CD4-positive, alpha-beta T cell treated with Interferon gamma for 1 hour (primary cell): ENCODE data around the gene LAG3.

Source experiments
- DNase-seq: peaks from one replicate; pipeline ENCODE4 v3.0.0-alpha.2; 2020

The LAG3 gene

GRCh38 chr12:6772726-6773589 lies 638 bp downstream of the LAG3 start:
- no peak for DNase-seq

- DNase-seq: no peak
These were observed 1.5 kb downstream of the LAG3 start for GRCh38 chr12:6773590-6774351.

GRCh38 chr12:6774499-6775062 lies 2.3 kb downstream of the LAG3 start:
- peak; percentile 57 for DNase-seq

- DNase-seq: no peak
These were observed 3.2 kb downstream of the LAG3 start for GRCh38 chr12:6775185-6776174.

GRCh38 chr12:6777386-6777785 lies 5.1 kb downstream of the LAG3 start:
- DNase-seq: no peak

GRCh38 chr12:6778217-6778573 lies 5.9 kb downstream of the LAG3 start:
- DNase-seq: no peak

- peak; percentile 84 for DNase-seq
These were observed 6.5 kb downstream of the LAG3 start for GRCh38 chr12:6778574-6779550.

GRCh38 chr12:6779708-6780432 lies 7.5 kb downstream of the LAG3 start:
- no peak for DNase-seq

- DNase-seq: no peak
These were observed 8.3 kb downstream of the LAG3 start for GRCh38 chr12:6780573-6780972.

GRCh38 chr12:6782119-6782518 lies 9.8 kb downstream of the LAG3 start:
- no peak for DNase-seq

- DNase-seq: no peak
These were observed 10.7 kb downstream of the LAG3 start for GRCh38 chr12:6782850-6783566.

GRCh38 chr12:6783828-6784227 lies 11.5 kb downstream of the LAG3 start:
- no peak for DNase-seq

GRCh38 chr12:6784296-6784695 lies 12.0 kb downstream of the LAG3 start:
- DNase-seq: no peak

GRCh38 chr12:6784761-6785160 lies 12.4 kb downstream of the LAG3 start:
- no peak for DNase-seq

GRCh38 chr12:6786416-6787094 lies 14.2 kb downstream of the LAG3 start:
- no peak for DNase-seq

GRCh38 chr12:6787309-6787708 lies 15.0 kb downstream of the LAG3 start:
- no peak for DNase-seq

GRCh38 chr12:6788972-6789924 lies 16.9 kb downstream of the LAG3 start, which contains the start of gene CD4:
CD4 (plus strand) TSS chr12:6789528; CDS start chr12:6800139, 10,611 bp downstream.
- DNase-seq: peak; percentile 68
